ENCODE results near the gene COA1. TPM values are rescaled to one million over a fixed set of nuclear protein-coding genes. Genes with fewer than 3 reads are reported as not detected.

Gene COA1
- total RNA-seq, 6 donors from 2014 or later, result 37.5 to 65.9 (median 44.9) TPM

GRCh38 chr7:43754596-43754995, 25.3 kb upstream of the COA1 start:
- H3K4me1 ChIP-seq, result peaks cover 4 to 27% (median 10%) of the 10 kb centered on the region in 4 donors
- ATAC-seq (ENCODE audit: low FRiP score in 2 of 2), result no peak
- H3K27me3 ChIP-seq, result no peaks in the 10 kb centered on the region
- no peaks in the 10 kb centered on the region for H3K9me3 ChIP-seq
- 75 to 82% methylated on average over 4 of the region's 4 CpGs for WGBS, 2 donors
- TF ChIP-seq EP300 (IDR thresholded peaks at IDR 0.05) (no peak), POLR2AphosphoS5 (IDR thresholded peaks at IDR 0.05) (no peak), POLR2A (IDR thresholded peaks at IDR 0.05) (no peak)
- TF ChIP-seq, protein P1, sequence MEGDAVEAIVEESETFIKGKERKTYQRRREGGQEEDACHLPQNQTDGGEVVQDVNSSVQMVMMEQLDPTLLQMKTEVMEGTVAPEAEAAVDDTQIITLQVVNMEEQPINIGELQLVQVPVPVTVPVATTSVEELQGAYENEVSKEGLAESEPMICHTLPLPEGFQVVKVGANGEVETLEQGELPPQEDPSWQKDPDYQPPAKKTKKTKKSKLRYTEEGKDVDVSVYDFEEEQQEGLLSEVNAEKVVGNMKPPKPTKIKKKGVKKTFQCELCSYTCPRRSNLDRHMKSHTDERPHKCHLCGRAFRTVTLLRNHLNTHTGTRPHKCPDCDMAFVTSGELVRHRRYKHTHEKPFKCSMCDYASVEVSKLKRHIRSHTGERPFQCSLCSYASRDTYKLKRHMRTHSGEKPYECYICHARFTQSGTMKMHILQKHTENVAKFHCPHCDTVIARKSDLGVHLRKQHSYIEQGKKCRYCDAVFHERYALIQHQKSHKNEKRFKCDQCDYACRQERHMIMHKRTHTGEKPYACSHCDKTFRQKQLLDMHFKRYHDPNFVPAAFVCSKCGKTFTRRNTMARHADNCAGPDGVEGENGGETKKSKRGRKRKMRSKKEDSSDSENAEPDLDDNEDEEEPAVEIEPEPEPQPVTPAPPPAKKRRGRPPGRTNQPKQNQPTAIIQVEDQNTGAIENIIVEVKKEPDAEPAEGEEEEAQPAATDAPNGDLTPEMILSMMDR (IDR thresholded peaks at IDR 0.05), result no peak
- no peak overlapping the region for H3K27ac ChIP-seq
- H3K36me3 ChIP-seq, result no peaks in the 10 kb centered on the region
- DNase-seq, result no peak
- H3K4me3 ChIP-seq, result no peak overlapping the region

- no peaks in the 10 kb centered on the region for H3K27me3 ChIP-seq
- H3K27ac ChIP-seq, result no peak overlapping the region
- H3K9me3 ChIP-seq, result no peaks in the 10 kb centered on the region
- 74 to 95% methylated on average over 3 of the region's 3 CpGs for WGBS, 2 donors
- DNase-seq (no peak), ATAC-seq (ENCODE audit: low FRiP score in 2 of 2) (no peak)
- TF ChIP-seq EP300 (IDR thresholded peaks at IDR 0.05) (no peak), POLR2A (IDR thresholded peaks at IDR 0.05) (no peak), POLR2AphosphoS5 (IDR thresholded peaks at IDR 0.05) (no peak)
- TF ChIP-seq, protein P1 (IDR thresholded peaks at IDR 0.05), result no peak
- peaks cover 0 to 23% (median 8%) of the 10 kb centered on the region in 4 donors for H3K4me1 ChIP-seq
- no peaks in the 10 kb centered on the region for H3K36me3 ChIP-seq
- no peak overlapping the region for H3K4me3 ChIP-seq
Measured at GRCh38 chr7:43753843-43754242, 24.5 kb upstream of the COA1 start.

DNA sequence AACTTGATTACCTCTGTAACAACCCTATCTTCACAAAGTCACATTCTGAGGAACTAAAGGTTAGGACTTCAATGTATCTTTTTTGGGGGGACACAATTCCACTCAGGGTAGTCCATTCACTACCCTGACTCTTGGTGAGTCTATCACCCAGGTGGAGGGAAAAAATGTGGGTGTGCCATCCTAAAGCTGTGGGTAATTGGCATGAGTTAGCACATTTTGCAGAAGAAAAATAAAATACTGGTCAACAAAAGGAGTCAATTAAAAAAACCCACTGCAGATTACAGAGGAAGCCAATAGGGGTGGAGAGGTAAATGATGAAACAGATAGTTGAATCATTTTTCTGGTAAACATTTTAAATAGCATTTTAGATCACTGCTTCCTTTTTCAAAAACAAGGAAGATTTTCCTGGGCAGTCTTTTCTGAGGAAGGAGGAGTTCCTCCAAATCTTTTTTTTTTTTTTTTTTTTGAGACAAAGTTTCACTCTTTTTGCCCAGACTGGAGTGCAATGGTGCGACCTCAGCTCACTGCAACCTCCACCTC, 24.0 kb upstream of the COA1 start:
- WGBS, 2 donors, result 81 to 92% methylated on average over 1 of the region's 1 CpG

GRCh38 chr7:43752411-43752810, 23.1 kb upstream of the COA1 start:
- 76 to 78% methylated on average over 3 of the region's 3 CpGs for WGBS, 2 donors
- Histone ChIP-seq H3K9me3 (no peaks in the 10 kb centered on the region), H3K36me3 (no peaks in the 10 kb centered on the region)

More for the DNA sequence above, 24.0 kb upstream of the COA1 start:
- TF ChIP-seq POLR2AphosphoS5 (IDR thresholded peaks at IDR 0.05) (no peak), POLR2A (IDR thresholded peaks at IDR 0.05) (no peak), EP300 (IDR thresholded peaks at IDR 0.05) (no peak)
- TF ChIP-seq, protein P1 (IDR thresholded peaks at IDR 0.05), result no peak
- no peak overlapping the region for H3K27ac ChIP-seq
- DNase-seq (no peak), ATAC-seq (ENCODE audit: low FRiP score in 2 of 2) (no peak)
- H3K27me3 ChIP-seq, result no peaks in the 10 kb centered on the region
- H3K36me3 ChIP-seq, result no peaks in the 10 kb centered on the region
- H3K4me1 ChIP-seq, result peaks cover 0 to 22% (median 8%) of the 10 kb centered on the region in 4 donors
- no peaks in the 10 kb centered on the region for H3K9me3 ChIP-seq
- no peak overlapping the region for H3K4me3 ChIP-seq

More at GRCh38 chr7:43752411-43752810, 23.1 kb upstream of the COA1 start:
- no peak for ATAC-seq (ENCODE audit: low FRiP score in 2 of 2)
- TF ChIP-seq, protein P1 (IDR thresholded peaks at IDR 0.05), result no peak
- TF ChIP-seq EP300 (IDR thresholded peaks at IDR 0.05), result no peak
- no peak for TF ChIP-seq POLR2A (IDR thresholded peaks at IDR 0.05)
- TF ChIP-seq POLR2AphosphoS5 (IDR thresholded peaks at IDR 0.05), result no peak
- Histone ChIP-seq H3K27me3 (no peaks in the 10 kb centered on the region), H3K27ac (no peak overlapping the region), H3K4me3 (no peak overlapping the region), H3K4me1 (peaks cover 0 to 13% (median 2%) of the 10 kb centered on the region in 4 donors)
- DNase-seq, result no peak

Measured in upper lobe of left lung (tissue), 6 donors.